Upper lobe of left lung (tissue), 6 donors: Measurements from ENCODE around the gene SCIMP. TPM values are rescaled to one million over a fixed set of nuclear protein-coding genes. Genes with fewer than 3 reads are reported as not detected.

Source experiments
- ATAC-seq, 2 donors: fragments of 200-7000 bp; cut with Tn5 transposase; one replicate each; pipeline ENCODE4 v1.9.1; 2022; ENCODE audit warnings: mild to moderate bottlenecking in 2 of 2, moderate library complexity in 2 of 2; ENCODE audit not compliant: low FRiP score in 2 of 2
- DNase-seq, 2 donors: peaks; one replicate each; pipeline ENCODE4 v3.0.0-alpha.2; 2019 to 2020
- H3K27ac ChIP-seq, 4 donors: fragments of 200-600 bp; sonication (generic); one replicate each; pipeline ENCODE4 v1.5.1; 2016 to 2019
- H3K27me3 ChIP-seq, 4 donors: fragments of 200-600 bp; sonication (generic); one replicate each; pipeline ENCODE4 v1.5.1; 2017 to 2019
- H3K36me3 ChIP-seq, 4 donors: fragments of 200-600 bp; sonication (generic); one replicate each; pipeline ENCODE4 v1.5.1; 2016 to 2019
- H3K4me1 ChIP-seq, 4 donors: fragments of 200-600 bp; sonication (generic); one replicate each; pipeline ENCODE4 v1.5.1; 2018 to 2019
- H3K4me3 ChIP-seq, 4 donors: fragments of 200-600 bp; sonication (generic); one replicate each; pipeline ENCODE4 v1.5.1; 2017 to 2019; ENCODE audit warnings: mild to moderate bottlenecking in 2 of 4, moderate library complexity in 1 of 4
- H3K9me3 ChIP-seq, 4 donors: fragments of 200-600 bp; sonication (generic); one replicate each; pipeline ENCODE4 v1.5.1; 2018 to 2019
- EP300 ChIP-seq, 4 donors: sonication (generic); formaldehyde crosslinking; IDR thresholded peaks; one replicate each; pipeline ENCODE4 v1.5.1; 2017; ENCODE audit warnings: antibody characterized with exemption in 4 of 4, control low read depth in 2 of 4
- POLR2A ChIP-seq, 4 donors: fragments of 450-650 bp; IDR thresholded peaks; one replicate each; pipeline ENCODE4 v1.5.1; 2016 to 2017; ENCODE audit warnings: antibody characterized with exemption in 4 of 4, mild to moderate bottlenecking in 2 of 4
- POLR2AphosphoS5 ChIP-seq, 2 donors: sonication (generic); formaldehyde crosslinking; IDR thresholded peaks; one replicate each; pipeline ENCODE4 v1.5.1; 2017; ENCODE audit warnings: antibody characterized with exemption in 2 of 2
- WGBS, 2 donors: methylation state at CpG; one replicate each; pipeline ENCODE4 v1.1.5; 2017 to 2018; 5-methylcytosine and 5-hydroxymethylcytosine counted together
- total RNA-seq, 6 donors: library from RNA; depleted of rRNA in 4 of 6; stranded (reverse); fragments of >200 nt in 4 of 6; gene quantifications; one replicate each; pipeline versions ENCODE4 v1.1.0 to v1.2.1, GENCODE V29; 2016 to 2021
- TF ChIP-seq, protein P1 (sequence below), 6 experiments: fragments of 450-650 bp in 4 of 6; fragments of 200-600 bp in 2 of 6; sonication (generic) in 2 of 6; IDR thresholded peaks; one replicate each; pipeline ENCODE4 v1.5.1; 2016 to 2019; ENCODE audit warnings: antibody characterized with exemption in 6 of 6
- donor health status: DM: no; HTN: no; CAD: no; lungs with moderate emphysema.
- donor health status: DM: no; HTN: yes; CAD: no; lungs with severe emphysema.

SCIMP gene
- total RNA-seq, 6 donors from 2014 or later, result 6.3 to 30.6 (median 10.7) TPM

DNA sequence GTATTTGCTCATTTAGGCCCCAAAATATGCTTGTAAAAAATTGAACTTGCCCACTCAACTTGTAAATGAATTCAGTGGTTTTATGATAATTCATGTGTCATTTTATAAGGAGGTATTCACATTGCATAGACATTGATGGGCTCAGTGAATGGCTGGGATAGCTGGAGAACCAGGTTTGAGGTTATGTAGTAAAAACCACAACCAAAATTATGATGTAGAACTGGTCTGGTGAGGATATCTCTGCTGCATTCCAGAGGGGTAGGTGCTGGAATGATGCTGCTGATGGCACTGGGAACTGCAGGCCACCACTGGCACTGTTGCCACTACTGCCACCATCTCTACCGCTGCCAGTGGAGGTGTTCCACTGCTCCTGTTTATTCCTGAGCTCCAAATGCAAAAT, 25.9 kb upstream of the SCIMP start:
- ATAC-seq (no peak), DNase-seq (no peak)
- Histone ChIP-seq H3K4me1 (no peaks in the 10 kb centered on the region), H3K27ac (no peak overlapping the region), H3K4me3 (no peak overlapping the region), H3K27me3 (no peaks in the 10 kb centered on the region), H3K9me3 (no peaks in the 10 kb centered on the region), H3K36me3 (no peaks in the 10 kb centered on the region)
- WGBS, 2 donors, result 86% methylated on average over 1 of the region's 1 CpG; no CpG with 5 or more reads in 1 of the 2 donors
- TF ChIP-seq POLR2A (IDR thresholded peaks at IDR 0.05) (no peak), POLR2AphosphoS5 (IDR thresholded peaks at IDR 0.05) (no peak), EP300 (IDR thresholded peaks at IDR 0.05) (no peak)
- TF ChIP-seq, protein P1, sequence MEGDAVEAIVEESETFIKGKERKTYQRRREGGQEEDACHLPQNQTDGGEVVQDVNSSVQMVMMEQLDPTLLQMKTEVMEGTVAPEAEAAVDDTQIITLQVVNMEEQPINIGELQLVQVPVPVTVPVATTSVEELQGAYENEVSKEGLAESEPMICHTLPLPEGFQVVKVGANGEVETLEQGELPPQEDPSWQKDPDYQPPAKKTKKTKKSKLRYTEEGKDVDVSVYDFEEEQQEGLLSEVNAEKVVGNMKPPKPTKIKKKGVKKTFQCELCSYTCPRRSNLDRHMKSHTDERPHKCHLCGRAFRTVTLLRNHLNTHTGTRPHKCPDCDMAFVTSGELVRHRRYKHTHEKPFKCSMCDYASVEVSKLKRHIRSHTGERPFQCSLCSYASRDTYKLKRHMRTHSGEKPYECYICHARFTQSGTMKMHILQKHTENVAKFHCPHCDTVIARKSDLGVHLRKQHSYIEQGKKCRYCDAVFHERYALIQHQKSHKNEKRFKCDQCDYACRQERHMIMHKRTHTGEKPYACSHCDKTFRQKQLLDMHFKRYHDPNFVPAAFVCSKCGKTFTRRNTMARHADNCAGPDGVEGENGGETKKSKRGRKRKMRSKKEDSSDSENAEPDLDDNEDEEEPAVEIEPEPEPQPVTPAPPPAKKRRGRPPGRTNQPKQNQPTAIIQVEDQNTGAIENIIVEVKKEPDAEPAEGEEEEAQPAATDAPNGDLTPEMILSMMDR (IDR thresholded peaks at IDR 0.05), result no peak

DNA sequence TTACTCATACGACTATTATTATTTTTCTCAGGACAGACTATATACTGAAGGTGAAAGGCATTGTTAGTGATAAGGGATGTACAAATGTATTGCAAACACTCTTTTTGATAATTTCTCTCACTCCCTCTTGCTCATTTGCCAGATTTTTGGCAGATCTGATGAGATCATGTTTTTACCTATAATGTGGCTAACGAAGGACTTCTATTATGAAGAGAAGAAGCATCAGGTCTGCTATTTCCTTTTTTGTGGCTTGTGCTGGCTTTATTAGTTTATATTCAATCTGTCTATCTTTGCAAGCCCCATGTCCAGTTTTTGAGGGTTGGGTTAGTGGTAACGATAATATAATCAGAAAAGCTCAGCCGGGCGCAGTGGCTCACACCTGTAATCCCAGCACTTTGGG, 22.5 kb upstream of the SCIMP start:
- 89 to 90% methylated on average over 5 of the region's 5 CpGs for WGBS, 2 donors
- no peaks in the 10 kb centered on the region for H3K9me3 ChIP-seq

DNA sequence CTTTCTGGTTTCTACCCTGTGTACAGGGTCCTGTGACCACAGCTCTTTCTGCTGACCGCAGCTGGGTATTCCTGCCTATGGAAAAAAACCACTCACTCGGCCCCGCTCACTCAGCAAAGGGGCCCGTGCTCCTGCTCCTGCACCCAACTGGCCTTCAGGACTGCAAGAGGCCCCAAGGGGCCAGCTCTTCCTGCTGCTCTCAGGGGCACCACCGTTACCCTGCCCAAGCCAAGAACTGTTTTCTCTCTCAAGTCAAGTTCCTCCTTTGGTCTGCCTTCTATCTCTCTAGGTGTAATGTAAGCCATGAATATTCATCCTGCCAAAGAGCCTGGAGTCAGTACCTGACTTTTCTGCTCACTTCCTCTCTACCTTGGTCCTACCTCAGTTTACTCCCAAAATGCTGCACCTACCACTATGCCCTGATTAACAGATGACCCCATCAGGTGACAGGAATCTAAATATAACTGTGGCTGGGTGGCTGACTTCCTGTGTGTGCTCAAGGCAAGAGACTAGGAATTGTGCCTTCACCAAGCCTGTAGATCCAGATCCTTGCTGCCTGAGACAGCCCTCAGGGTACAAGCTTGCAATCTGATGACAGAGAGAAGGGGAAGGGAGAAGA, 20.4 kb upstream of the SCIMP start:
- DNase-seq, result no peak

More for the DNA sequence above, 22.5 kb upstream of the SCIMP start:
- H3K27ac ChIP-seq, result no peak overlapping the region
- ATAC-seq, result no peak
- H3K4me1 ChIP-seq, result no peaks in the 10 kb centered on the region
- no peaks in the 10 kb centered on the region for H3K27me3 ChIP-seq
- no peak for DNase-seq
- TF ChIP-seq POLR2A (IDR thresholded peaks at IDR 0.05) (no peak), POLR2AphosphoS5 (IDR thresholded peaks at IDR 0.05) (no peak), EP300 (IDR thresholded peaks at IDR 0.05) (no peak)
- TF ChIP-seq, protein P1 (IDR thresholded peaks at IDR 0.05), result no peak
- no peak overlapping the region for H3K4me3 ChIP-seq
- H3K36me3 ChIP-seq, result no peaks in the 10 kb centered on the region

DNA sequence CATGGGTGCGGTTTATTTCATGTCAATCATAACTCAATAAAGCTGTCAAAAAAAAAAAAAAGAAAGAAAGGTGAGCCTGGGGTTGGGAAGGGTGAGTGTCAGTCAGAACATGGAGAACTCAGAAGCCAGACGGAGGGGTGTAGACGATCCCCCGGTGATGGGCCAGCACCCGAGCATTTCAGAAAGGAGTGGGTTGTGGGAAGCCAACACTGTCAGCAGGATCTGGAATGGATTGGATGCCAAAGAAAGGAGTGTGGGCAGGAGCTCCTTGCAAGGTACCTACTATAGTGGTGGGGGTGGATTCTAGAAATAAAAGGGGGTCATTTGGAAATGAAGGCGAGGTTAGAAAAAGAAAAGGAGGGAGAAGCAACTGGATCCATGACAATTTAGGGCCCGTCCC, 19.8 kb upstream of the SCIMP start:
- no peaks in the 10 kb centered on the region for H3K27me3 ChIP-seq
- H3K36me3 ChIP-seq, result no peaks in the 10 kb centered on the region
- TF ChIP-seq, protein P1 (IDR thresholded peaks at IDR 0.05), result no peak
- TF ChIP-seq POLR2A (IDR thresholded peaks at IDR 0.05) (no peak), POLR2AphosphoS5 (IDR thresholded peaks at IDR 0.05) (no peak), EP300 (IDR thresholded peaks at IDR 0.05) (no peak)
- WGBS, 2 donors, result 74 to 79% methylated on average over 7 of the region's 7 CpGs
- no peak overlapping the region for H3K27ac ChIP-seq
- no peak for ATAC-seq
- H3K4me1 ChIP-seq, result peaks cover 0 to 3% (median 0%) of the 10 kb centered on the region in 4 donors
- no peaks in the 10 kb centered on the region for H3K9me3 ChIP-seq
- no peak for DNase-seq
- H3K4me3 ChIP-seq, result no peak overlapping the region

More for the DNA sequence above, 20.4 kb upstream of the SCIMP start:
- H3K4me3 ChIP-seq, result no peak overlapping the region
- no peaks in the 10 kb centered on the region for H3K4me1 ChIP-seq
- 65 to 76% methylated on average over 5 of the region's 5 CpGs for WGBS, 2 donors
- TF ChIP-seq POLR2AphosphoS5 (IDR thresholded peaks at IDR 0.05) (no peak), EP300 (IDR thresholded peaks at IDR 0.05) (no peak), POLR2A (IDR thresholded peaks at IDR 0.05) (no peak)
- TF ChIP-seq, protein P1 (IDR thresholded peaks at IDR 0.05), result no peak
- H3K9me3 ChIP-seq, result no peaks in the 10 kb centered on the region
- ATAC-seq, result no peak
- no peak overlapping the region for H3K27ac ChIP-seq
- H3K36me3 ChIP-seq, result no peaks in the 10 kb centered on the region
- no peaks in the 10 kb centered on the region for H3K27me3 ChIP-seq

DNA sequence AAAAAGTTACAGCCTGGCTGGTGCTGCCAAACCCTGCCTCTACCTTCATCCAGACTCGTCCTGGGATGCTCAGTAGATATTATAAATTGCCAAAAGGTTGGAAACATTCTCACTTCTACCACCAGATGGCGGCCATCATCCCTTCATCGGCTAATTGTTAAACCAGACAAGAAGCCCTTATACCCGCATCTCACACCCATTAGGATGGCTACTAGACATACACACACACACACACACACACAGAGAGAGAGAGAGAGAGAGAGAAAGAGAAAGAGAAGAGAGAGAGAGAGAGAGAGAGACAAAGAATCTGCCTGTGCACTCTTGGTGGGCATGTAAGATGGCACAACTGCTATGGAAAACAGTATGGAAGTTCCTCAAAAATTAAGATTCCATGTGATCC, 15.0 kb upstream of the SCIMP start:
- peak in 1 of 2 donors; percentile 49 for DNase-seq

More for the DNA sequence above, 15.0 kb upstream of the SCIMP start:
- Histone ChIP-seq H3K9me3 (no peaks in the 10 kb centered on the region), H3K27ac (no peak overlapping the region), H3K4me1 (peaks cover 0 to 3% (median 0%) of the 10 kb centered on the region in 4 donors), H3K4me3 (no peak overlapping the region), H3K27me3 (no peaks in the 10 kb centered on the region), H3K36me3 (no peaks in the 10 kb centered on the region)
- TF ChIP-seq POLR2A (IDR thresholded peaks at IDR 0.05) (no peak), EP300 (IDR thresholded peaks at IDR 0.05) (no peak)
- TF ChIP-seq, protein P1 (IDR thresholded peaks at IDR 0.05), result peak; percentile 25 to 67 (median 53)
- WGBS, 2 donors, result 0 to 4% methylated on average over 4 of the region's 4 CpGs
- ATAC-seq, result peak; percentile 61 to 86
